ENCODE data around the gene CSF1. TPM values are rescaled to one million over a fixed set of nuclear protein-coding genes. Genes with fewer than 3 reads are reported as not detected.

CSF1 gene
- total and polyA plus RNA-seq, 2 of the 13 experiments (the other 11 are each of a cell fraction or from before 2014, with no cell fraction given), result 4.6 to 13.3 TPM

DNA sequence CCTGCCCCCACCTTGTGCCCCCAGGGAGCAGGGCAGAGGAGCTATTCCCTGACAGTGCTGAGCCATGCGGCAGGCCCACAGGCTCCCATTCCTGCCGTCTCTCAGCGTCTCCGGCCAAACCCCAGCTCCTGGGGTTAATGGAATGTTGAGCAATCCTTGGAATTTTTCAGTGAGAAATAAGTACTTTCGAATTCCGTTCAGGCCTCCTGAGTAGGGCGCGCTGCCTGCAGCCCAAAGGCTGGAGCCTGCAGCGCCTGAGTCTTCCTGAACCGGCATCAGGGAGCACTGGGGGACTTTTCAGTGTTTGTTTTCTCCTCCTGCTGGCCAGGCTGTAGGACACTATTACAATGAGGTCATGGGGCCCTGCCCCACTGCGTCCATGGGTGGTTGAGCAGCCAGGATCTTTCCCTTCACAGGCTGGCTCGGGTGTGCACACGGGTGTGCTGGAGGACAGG, 33.3 kb upstream of the CSF1 start (continued):
- TF ChIP-seq, protein P1, sequence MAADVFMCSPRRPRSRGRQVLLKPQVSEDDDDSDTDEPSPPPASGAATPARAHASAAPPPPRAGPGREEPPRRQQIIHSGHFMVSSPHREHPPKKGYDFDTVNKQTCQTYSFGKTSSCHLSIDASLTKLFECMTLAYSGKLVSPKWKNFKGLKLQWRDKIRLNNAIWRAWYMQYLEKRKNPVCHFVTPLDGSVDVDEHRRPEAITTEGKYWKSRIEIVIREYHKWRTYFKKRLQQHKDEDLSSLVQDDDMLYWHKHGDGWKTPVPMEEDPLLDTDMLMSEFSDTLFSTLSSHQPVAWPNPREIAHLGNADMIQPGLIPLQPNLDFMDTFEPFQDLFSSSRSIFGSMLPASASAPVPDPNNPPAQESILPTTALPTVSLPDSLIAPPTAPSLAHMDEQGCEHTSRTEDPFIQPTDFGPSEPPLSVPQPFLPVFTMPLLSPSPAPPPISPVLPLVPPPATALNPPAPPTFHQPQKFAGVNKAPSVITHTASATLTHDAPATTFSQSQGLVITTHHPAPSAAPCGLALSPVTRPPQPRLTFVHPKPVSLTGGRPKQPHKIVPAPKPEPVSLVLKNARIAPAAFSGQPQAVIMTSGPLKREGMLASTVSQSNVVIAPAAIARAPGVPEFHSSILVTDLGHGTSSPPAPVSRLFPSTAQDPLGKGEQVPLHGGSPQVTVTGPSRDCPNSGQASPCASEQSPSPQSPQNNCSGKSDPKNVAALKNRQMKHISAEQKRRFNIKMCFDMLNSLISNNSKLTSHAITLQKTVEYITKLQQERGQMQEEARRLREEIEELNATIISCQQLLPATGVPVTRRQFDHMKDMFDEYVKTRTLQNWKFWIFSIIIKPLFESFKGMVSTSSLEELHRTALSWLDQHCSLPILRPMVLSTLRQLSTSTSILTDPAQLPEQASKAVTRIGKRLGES (CRISPR knock-in tag; IDR thresholded peaks at IDR 0.05; ENCODE audit: borderline replicate concordance), result no peak
- TF ChIP-seq SOX13 (IDR thresholded peaks at IDR 0.05) (no peak), SOX13 (CRISPR knock-in tag; conservative IDR thresholded peaks at IDR 0.05 in 1 of 2, IDR thresholded peaks at IDR 0.05 in 1 of 2) (peak in 1 of 2 experiments; percentile 20; a peak in 1 of 4 replicates), MED8 (CRISPR knock-in tag; IDR thresholded peaks at IDR 0.05; ENCODE audit: insufficient replicate concordance) (no peak), KLF11 (CRISPR knock-in tag; IDR thresholded peaks at IDR 0.05) (no peak), ZNF34 (CRISPR knock-in tag; IDR thresholded peaks at IDR 0.05; ENCODE audit: borderline replicate concordance) (no peak), ZFAT (CRISPR knock-in tag; conservative IDR thresholded peaks at IDR 0.05) (no peak), ZEB1 (IDR thresholded peaks at IDR 0.05; ENCODE audit: insufficient replicate concordance, low read depth) (no peak), DNMT3B (CRISPR knock-in tag; conservative IDR thresholded peaks at IDR 0.05) (no peak), HMG20B (CRISPR knock-in tag; conservative IDR thresholded peaks at IDR 0.05) (no peak), ZC3H13 (CRISPR knock-in tag; IDR thresholded peaks at IDR 0.05) (no peak)
- TF ChIP-seq, protein P2, sequence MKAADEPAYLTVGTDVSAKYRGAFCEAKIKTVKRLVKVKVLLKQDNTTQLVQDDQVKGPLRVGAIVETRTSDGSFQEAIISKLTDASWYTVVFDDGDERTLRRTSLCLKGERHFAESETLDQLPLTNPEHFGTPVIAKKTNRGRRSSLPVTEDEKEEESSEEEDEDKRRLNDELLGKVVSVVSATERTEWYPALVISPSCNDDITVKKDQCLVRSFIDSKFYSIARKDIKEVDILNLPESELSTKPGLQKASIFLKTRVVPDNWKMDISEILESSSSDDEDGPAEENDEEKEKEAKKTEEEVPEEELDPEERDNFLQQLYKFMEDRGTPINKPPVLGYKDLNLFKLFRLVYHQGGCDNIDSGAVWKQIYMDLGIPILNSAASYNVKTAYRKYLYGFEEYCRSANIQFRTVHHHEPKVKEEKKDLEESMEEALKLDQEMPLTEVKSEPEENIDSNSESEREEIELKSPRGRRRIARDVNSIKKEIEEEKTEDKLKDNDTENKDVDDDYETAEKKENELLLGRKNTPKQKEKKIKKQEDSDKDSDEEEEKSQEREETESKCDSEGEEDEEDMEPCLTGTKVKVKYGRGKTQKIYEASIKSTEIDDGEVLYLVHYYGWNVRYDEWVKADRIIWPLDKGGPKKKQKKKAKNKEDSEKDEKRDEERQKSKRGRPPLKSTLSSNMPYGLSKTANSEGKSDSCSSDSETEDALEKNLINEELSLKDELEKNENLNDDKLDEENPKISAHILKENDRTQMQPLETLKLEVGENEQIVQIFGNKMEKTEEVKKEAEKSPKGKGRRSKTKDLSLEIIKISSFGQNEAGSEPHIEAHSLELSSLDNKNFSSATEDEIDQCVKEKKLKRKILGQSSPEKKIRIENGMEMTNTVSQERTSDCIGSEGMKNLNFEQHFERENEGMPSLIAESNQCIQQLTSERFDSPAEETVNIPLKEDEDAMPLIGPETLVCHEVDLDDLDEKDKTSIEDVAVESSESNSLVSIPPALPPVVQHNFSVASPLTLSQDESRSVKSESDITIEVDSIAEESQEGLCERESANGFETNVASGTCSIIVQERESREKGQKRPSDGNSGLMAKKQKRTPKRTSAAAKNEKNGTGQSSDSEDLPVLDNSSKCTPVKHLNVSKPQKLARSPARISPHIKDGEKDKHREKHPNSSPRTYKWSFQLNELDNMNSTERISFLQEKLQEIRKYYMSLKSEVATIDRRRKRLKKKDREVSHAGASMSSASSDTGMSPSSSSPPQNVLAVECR (CRISPR knock-in tag; IDR thresholded peaks at IDR 0.05; ENCODE audit: borderline replicate concordance), result no peak
- TF ChIP-seq, protein P3, sequence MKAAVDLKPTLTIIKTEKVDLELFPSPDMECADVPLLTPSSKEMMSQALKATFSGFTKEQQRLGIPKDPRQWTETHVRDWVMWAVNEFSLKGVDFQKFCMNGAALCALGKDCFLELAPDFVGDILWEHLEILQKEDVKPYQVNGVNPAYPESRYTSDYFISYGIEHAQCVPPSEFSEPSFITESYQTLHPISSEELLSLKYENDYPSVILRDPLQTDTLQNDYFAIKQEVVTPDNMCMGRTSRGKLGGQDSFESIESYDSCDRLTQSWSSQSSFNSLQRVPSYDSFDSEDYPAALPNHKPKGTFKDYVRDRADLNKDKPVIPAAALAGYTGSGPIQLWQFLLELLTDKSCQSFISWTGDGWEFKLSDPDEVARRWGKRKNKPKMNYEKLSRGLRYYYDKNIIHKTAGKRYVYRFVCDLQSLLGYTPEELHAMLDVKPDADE (CRISPR knock-in tag; IDR thresholded peaks at IDR 0.05), result no peak
- TF ChIP-seq, protein P4, sequence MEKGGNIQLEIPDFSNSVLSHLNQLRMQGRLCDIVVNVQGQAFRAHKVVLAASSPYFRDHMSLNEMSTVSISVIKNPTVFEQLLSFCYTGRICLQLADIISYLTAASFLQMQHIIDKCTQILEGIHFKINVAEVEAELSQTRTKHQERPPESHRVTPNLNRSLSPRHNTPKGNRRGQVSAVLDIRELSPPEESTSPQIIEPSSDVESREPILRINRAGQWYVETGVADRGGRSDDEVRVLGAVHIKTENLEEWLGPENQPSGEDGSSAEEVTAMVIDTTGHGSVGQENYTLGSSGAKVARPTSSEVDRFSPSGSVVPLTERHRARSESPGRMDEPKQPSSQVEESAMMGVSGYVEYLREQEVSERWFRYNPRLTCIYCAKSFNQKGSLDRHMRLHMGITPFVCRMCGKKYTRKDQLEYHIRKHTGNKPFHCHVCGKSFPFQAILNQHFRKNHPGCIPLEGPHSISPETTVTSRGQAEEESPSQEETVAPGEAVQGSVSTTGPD (CRISPR knock-in tag; IDR thresholded peaks at IDR 0.05), result no peak
- TF ChIP-seq, protein P5, sequence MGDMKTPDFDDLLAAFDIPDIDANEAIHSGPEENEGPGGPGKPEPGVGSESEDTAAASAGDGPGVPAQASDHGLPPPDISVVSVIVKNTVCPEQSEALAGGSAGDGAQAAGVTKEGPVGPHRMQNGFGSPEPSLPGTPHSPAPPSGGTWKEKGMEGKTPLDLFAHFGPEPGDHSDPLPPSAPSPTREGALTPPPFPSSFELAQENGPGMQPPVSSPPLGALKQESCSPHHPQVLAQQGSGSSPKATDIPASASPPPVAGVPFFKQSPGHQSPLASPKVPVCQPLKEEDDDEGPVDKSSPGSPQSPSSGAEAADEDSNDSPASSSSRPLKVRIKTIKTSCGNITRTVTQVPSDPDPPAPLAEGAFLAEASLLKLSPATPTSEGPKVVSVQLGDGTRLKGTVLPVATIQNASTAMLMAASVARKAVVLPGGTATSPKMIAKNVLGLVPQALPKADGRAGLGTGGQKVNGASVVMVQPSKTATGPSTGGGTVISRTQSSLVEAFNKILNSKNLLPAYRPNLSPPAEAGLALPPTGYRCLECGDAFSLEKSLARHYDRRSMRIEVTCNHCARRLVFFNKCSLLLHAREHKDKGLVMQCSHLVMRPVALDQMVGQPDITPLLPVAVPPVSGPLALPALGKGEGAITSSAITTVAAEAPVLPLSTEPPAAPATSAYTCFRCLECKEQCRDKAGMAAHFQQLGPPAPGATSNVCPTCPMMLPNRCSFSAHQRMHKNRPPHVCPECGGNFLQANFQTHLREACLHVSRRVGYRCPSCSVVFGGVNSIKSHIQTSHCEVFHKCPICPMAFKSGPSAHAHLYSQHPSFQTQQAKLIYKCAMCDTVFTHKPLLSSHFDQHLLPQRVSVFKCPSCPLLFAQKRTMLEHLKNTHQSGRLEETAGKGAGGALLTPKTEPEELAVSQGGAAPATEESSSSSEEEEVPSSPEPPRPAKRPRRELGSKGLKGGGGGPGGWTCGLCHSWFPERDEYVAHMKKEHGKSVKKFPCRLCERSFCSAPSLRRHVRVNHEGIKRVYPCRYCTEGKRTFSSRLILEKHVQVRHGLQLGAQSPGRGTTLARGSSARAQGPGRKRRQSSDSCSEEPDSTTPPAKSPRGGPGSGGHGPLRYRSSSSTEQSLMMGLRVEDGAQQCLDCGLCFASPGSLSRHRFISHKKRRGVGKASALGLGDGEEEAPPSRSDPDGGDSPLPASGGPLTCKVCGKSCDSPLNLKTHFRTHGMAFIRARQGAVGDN (CRISPR knock-in tag; IDR thresholded peaks at IDR 0.05), result peak; percentile 75

All from HepG2 (cell line).